ENCODE measurements around the gene NFATC3. TPM values are rescaled to one million over a fixed set of nuclear protein-coding genes. Genes with fewer than 3 reads are reported as not detected.
"Not testable (repeated sequence)": the region's sequence is repeated elsewhere in the genome, so short reads cannot be mapped to it uniquely, and the experiment has no call there.

The NFATC3 gene
- total RNA-seq, 1 donor from 2014 or later = 33.1 TPM

GRCh38 chr16:68091380-68092261 is 6.5 kb downstream of the NFATC3 start:
- no peak for TF ChIP-seq CTCF (IDR thresholded peaks at IDR 0.05; ENCODE audit: partially characterized antibody, unreplicated experiment)
- Mint-ChIP-seq H3K27me3 (ENCODE audit: unreplicated experiment) (no peaks in the 10 kb centered on the region), H3K36me3 (ENCODE audit: unreplicated experiment) (no peaks in the 10 kb centered on the region), H3K9me3 (ENCODE audit: unreplicated experiment) (no peaks in the 10 kb centered on the region), H3K4me1 (ENCODE audit: low read depth, unreplicated experiment) (peaks cover 17% of the 10 kb centered on the region), H3K27ac (ENCODE audit: unreplicated experiment) (no peak overlapping the region), H3K4me3 (ENCODE audit: unreplicated experiment) (no peak overlapping the region)
- no peak for DNase-seq

- H3K27me3 Mint-ChIP-seq (ENCODE audit: unreplicated experiment); H3K9me3 Mint-ChIP-seq (ENCODE audit: unreplicated experiment); H3K36me3 Mint-ChIP-seq (ENCODE audit: unreplicated experiment); H3K4me3 Mint-ChIP-seq (ENCODE audit: unreplicated experiment); H3K27ac Mint-ChIP-seq (ENCODE audit: unreplicated experiment); DNase-seq: not testable (repeated sequence)
- peaks cover 13% of the 10 kb centered on the region for H3K4me1 Mint-ChIP-seq (ENCODE audit: low read depth, unreplicated experiment)
Measured at GRCh38 chr16:68092275-68092674, 7.1 kb downstream of the NFATC3 start.

GRCh38 chr16:68093816-68094613 is 8.8 kb downstream of the NFATC3 start:
- Mint-ChIP-seq H3K4me3 (ENCODE audit: unreplicated experiment) (no peak overlapping the region), H3K27me3 (ENCODE audit: unreplicated experiment) (no peaks in the 10 kb centered on the region), H3K9me3 (ENCODE audit: unreplicated experiment) (no peaks in the 10 kb centered on the region), H3K36me3 (ENCODE audit: unreplicated experiment) (no peaks in the 10 kb centered on the region), H3K27ac (ENCODE audit: unreplicated experiment) (peak overlapping the region; percentile 20), H3K4me1 (ENCODE audit: low read depth, unreplicated experiment) (peaks cover 12% of the 10 kb centered on the region)
- no peak for DNase-seq
- TF ChIP-seq CTCF (IDR thresholded peaks at IDR 0.05; ENCODE audit: partially characterized antibody, unreplicated experiment) = peak; percentile 81

- no peak overlapping the region for H3K27ac Mint-ChIP-seq (ENCODE audit: unreplicated experiment)
- no peaks in the 10 kb centered on the region for H3K27me3 Mint-ChIP-seq (ENCODE audit: unreplicated experiment)
- H3K36me3 Mint-ChIP-seq (ENCODE audit: unreplicated experiment) = no peaks in the 10 kb centered on the region
- no peak overlapping the region for H3K4me3 Mint-ChIP-seq (ENCODE audit: unreplicated experiment)
- H3K9me3 Mint-ChIP-seq (ENCODE audit: unreplicated experiment) = no peaks in the 10 kb centered on the region
- no peak for TF ChIP-seq CTCF (IDR thresholded peaks at IDR 0.05; ENCODE audit: partially characterized antibody, unreplicated experiment)
- peaks cover 9% of the 10 kb centered on the region for H3K4me1 Mint-ChIP-seq (ENCODE audit: low read depth, unreplicated experiment)
- DNase-seq = no peak
Measured at GRCh38 chr16:68094614-68094934, 9.4 kb downstream of the NFATC3 start.

- Mint-ChIP-seq H3K9me3 (ENCODE audit: unreplicated experiment) (no peaks in the 10 kb centered on the region), H3K27ac (ENCODE audit: unreplicated experiment) (no peak overlapping the region), H3K4me1 (ENCODE audit: low read depth, unreplicated experiment) (peaks cover 7% of the 10 kb centered on the region), H3K36me3 (ENCODE audit: unreplicated experiment) (no peaks in the 10 kb centered on the region), H3K27me3 (ENCODE audit: unreplicated experiment) (no peaks in the 10 kb centered on the region), H3K4me3 (ENCODE audit: unreplicated experiment) (no peak overlapping the region)
- no peak for TF ChIP-seq CTCF (IDR thresholded peaks at IDR 0.05; ENCODE audit: partially characterized antibody, unreplicated experiment)
- DNase-seq = no peak
Measured at GRCh38 chr16:68096491-68096890, 11.3 kb downstream of the NFATC3 start.
